K562 (cell line): ENCODE results near the gene ENDOD1. TPM values are rescaled to one million over a fixed set of nuclear protein-coding genes. Genes with fewer than 3 reads are reported as not detected.

ENCODE experiments used
- CREB5 ChIP-seq: fragments of 250-450 bp; sonication (Bioruptor Pico); IDR thresholded peaks from 2 replicates; pipeline ENCODE4 v1.5.0; 2020; ENCODE audit warnings: mild to moderate bottlenecking
- DMBX1 ChIP-seq: fragments of 250-450 bp; sonication (Bioruptor Pico); IDR thresholded peaks from 2 replicates; pipeline ENCODE4 v1.8.0; 2022; ENCODE audit warnings: inconsistent platforms, mild to moderate bottlenecking, moderate library complexity, borderline replicate concordance
- GATAD2A ChIP-seq: fragments of 450-650 bp; IDR thresholded peaks from 2 replicates; pipeline ENCODE4 v1.6.1; 2017
- HBP1 ChIP-seq: fragments of 450-650 bp; formaldehyde crosslinking; IDR thresholded peaks from 2 replicates; pipeline ENCODE4 v1.4.0; 2022; ENCODE audit warnings: missing genetic modification characterization
- MEF2D ChIP-seq: conservative IDR thresholded peaks from 2 replicates; pipeline ENCODE4 v1.6.1; 2016; ENCODE audit warnings: low read depth, missing genetic modification characterization, missing compliant biosample characterization
- MXI1 ChIP-seq: IDR thresholded peaks from 2 replicates; pipeline ENCODE4 v1.6.1; 2011; ENCODE audit warnings: low read depth, mild to moderate bottlenecking, improper control_type of control experiment, low read length
- NFE2L1 ChIP-seq: fragments of 450-650 bp; IDR thresholded peaks from 2 replicates; pipeline ENCODE4 v1.6.1; 2016; ENCODE audit warnings: missing genetic modification characterization, low read depth, mild to moderate bottlenecking, missing compliant biosample characterization, moderate library complexity, borderline replicate concordance
- NR2C1 ChIP-seq, 2 experiments: fragments of 450-650 bp; IDR thresholded peaks; 2 replicates each; pipeline ENCODE4 v1.6.1; 2017; ENCODE audit warnings: mild to moderate bottlenecking in 2 of 2, antibody characterized with exemption in 1 of 2, inconsistent platforms in 1 of 2, missing compliant biosample characterization in 1 of 2, missing genetic modification characterization in 1 of 2
- SMAD3 ChIP-seq: fragments of 450-650 bp; formaldehyde crosslinking; conservative IDR thresholded peaks from 2 replicates; pipeline ENCODE4 v1.4.0; 2020; ENCODE audit warnings: mild to moderate bottlenecking
- STAG1 ChIP-seq: sonication (generic); formaldehyde crosslinking; IDR thresholded peaks from 2 replicates; pipeline ENCODE4 v1.5.0; 2020; ENCODE audit warnings: missing genetic modification reagents, borderline replicate concordance
- TEAD4 ChIP-seq, 2 experiments: sonication (generic) in 1 of 2; formaldehyde crosslinking in 1 of 2; IDR thresholded peaks; 2 replicates each; pipeline versions ENCODE4 v1.6.1 to v1.8.0; 2012 to 2022; ENCODE audit warnings: borderline replicate concordance in 1 of 2, inconsistent platforms in 1 of 2, low read length in 1 of 2, mild to moderate bottlenecking in 1 of 2, missing genetic modification reagents in 1 of 2
- ZNF140 ChIP-seq: fragments of 250-450 bp; sonication (Bioruptor Pico); IDR thresholded peaks from 2 replicates; pipeline ENCODE4 v1.8.0; 2021; ENCODE audit warnings: moderate library complexity, mild to moderate bottlenecking, inconsistent platforms
- ZNF444 ChIP-seq: fragments of 250-450 bp; sonication (Bioruptor Pico); IDR thresholded peaks from 2 replicates; pipeline ENCODE4 v1.4.0; 2020; ENCODE audit warnings: mild to moderate bottlenecking, moderate library complexity
- ZNF75A ChIP-seq: fragments of 450-650 bp; formaldehyde crosslinking; IDR thresholded peaks from 2 replicates; pipeline ENCODE4 v1.4.0; 2020; ENCODE audit warnings: mild to moderate bottlenecking
- polyA plus RNA-seq, 8 experiments: library from polyadenylated mRNA; depleted of rRNA in 4 of 8; stranded (reverse) in 5 of 8; unstranded in 3 of 8; fragments of >200 nt; fragmentation: Nextera tagmentation in 2 of 8; fragmentation: Illumina TruSeq in 1 of 8; extraction: Ambion mirVana in 2 of 8; extraction: Trizol in 1 of 8; gene quantifications; 2 replicates each; pipeline versions ENCODE4 v1.2.1 to v1.2.3, GENCODE V29; 2011 to 2014; ENCODE audit warnings: inconsistent platforms in 1 of 8, missing spikeins in 1 of 8
- total RNA-seq, 7 experiments: library from RNA; depleted of rRNA in 6 of 7; stranded (reverse); fragments of >200 nt in 6 of 7; fragmentation: Illumina TruSeq in 2 of 7; extraction: Trizol in 2 of 7; gene quantifications; 2 replicates each; pipeline versions ENCODE4 v1.2.1 to v1.2.3, GENCODE V29; 2011 to 2021; ENCODE audit warnings: low replicate concordance in 1 of 7
- TF ChIP-seq, protein P1 (sequence below): sonication (generic); formaldehyde crosslinking; IDR thresholded peaks from 2 replicates; pipeline ENCODE4 v1.8.1; 2023; ENCODE audit warnings: mild to moderate bottlenecking, missing genetic modification reagents, moderate library complexity
- TF ChIP-seq, protein P2 (sequence below): sonication (generic); formaldehyde crosslinking; IDR thresholded peaks from 2 replicates; pipeline ENCODE4 v1.8.0; 2023; ENCODE audit warnings: missing genetic modification reagents, mild to moderate bottlenecking, borderline replicate concordance
- TF ChIP-seq, protein P3 (sequence below): sonication (generic); formaldehyde crosslinking; IDR thresholded peaks from 2 replicates; pipeline ENCODE4 v1.8.0; 2022; ENCODE audit warnings: missing genetic modification reagents, mild to moderate bottlenecking, moderate library complexity, borderline replicate concordance

The ENDOD1 gene
- total and polyA plus RNA-seq, 9 of the 15 experiments (the other 6 are each of a cell fraction or from before 2014, with no cell fraction given): 4.2 to 11.8 (median 9.3) TPM

- peak; percentile 72; the same call in 1 of the 2 replicates for TF ChIP-seq SMAD3 (CRISPR knock-in tag)
- TF ChIP-seq TEAD4 (IDR thresholded peaks at IDR 0.05; ENCODE audit: low read length): peak; percentile 98
- TF ChIP-seq TEAD4 (CRISPR knock-in tag; IDR thresholded peaks at IDR 0.05; ENCODE audit: borderline replicate concordance): no peak
- TF ChIP-seq MXI1: no peak
- TF ChIP-seq, protein P1, sequence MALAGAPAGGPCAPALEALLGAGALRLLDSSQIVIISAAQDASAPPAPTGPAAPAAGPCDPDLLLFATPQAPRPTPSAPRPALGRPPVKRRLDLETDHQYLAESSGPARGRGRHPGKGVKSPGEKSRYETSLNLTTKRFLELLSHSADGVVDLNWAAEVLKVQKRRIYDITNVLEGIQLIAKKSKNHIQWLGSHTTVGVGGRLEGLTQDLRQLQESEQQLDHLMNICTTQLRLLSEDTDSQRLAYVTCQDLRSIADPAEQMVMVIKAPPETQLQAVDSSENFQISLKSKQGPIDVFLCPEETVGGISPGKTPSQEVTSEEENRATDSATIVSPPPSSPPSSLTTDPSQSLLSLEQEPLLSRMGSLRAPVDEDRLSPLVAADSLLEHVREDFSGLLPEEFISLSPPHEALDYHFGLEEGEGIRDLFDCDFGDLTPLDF (CRISPR knock-in tag): no peak
- peak; percentile 81 for TF ChIP-seq GATAD2A
- TF ChIP-seq NR2C1 (IDR thresholded peaks at IDR 0.05): no peak
- TF ChIP-seq NR2C1 (tag; IDR thresholded peaks at IDR 0.05): peak; percentile 57
- TF ChIP-seq, protein P2, sequence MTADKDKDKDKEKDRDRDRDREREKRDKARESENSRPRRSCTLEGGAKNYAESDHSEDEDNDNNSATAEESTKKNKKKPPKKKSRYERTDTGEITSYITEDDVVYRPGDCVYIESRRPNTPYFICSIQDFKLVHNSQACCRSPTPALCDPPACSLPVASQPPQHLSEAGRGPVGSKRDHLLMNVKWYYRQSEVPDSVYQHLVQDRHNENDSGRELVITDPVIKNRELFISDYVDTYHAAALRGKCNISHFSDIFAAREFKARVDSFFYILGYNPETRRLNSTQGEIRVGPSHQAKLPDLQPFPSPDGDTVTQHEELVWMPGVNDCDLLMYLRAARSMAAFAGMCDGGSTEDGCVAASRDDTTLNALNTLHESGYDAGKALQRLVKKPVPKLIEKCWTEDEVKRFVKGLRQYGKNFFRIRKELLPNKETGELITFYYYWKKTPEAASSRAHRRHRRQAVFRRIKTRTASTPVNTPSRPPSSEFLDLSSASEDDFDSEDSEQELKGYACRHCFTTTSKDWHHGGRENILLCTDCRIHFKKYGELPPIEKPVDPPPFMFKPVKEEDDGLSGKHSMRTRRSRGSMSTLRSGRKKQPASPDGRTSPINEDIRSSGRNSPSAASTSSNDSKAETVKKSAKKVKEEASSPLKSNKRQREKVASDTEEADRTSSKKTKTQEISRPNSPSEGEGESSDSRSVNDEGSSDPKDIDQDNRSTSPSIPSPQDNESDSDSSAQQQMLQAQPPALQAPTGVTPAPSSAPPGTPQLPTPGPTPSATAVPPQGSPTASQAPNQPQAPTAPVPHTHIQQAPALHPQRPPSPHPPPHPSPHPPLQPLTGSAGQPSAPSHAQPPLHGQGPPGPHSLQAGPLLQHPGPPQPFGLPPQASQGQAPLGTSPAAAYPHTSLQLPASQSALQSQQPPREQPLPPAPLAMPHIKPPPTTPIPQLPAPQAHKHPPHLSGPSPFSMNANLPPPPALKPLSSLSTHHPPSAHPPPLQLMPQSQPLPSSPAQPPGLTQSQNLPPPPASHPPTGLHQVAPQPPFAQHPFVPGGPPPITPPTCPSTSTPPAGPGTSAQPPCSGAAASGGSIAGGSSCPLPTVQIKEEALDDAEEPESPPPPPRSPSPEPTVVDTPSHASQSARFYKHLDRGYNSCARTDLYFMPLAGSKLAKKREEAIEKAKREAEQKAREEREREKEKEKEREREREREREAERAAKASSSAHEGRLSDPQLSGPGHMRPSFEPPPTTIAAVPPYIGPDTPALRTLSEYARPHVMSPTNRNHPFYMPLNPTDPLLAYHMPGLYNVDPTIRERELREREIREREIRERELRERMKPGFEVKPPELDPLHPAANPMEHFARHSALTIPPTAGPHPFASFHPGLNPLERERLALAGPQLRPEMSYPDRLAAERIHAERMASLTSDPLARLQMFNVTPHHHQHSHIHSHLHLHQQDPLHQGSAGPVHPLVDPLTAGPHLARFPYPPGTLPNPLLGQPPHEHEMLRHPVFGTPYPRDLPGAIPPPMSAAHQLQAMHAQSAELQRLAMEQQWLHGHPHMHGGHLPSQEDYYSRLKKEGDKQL (CRISPR knock-in tag): no peak
- TF ChIP-seq STAG1 (CRISPR knock-in tag): no peak
- no peak for TF ChIP-seq ZNF140 (CRISPR knock-in tag)
- no peak for TF ChIP-seq ZNF75A
- no peak for TF ChIP-seq HBP1 (CRISPR knock-in tag)
- peak; percentile 48; the same call in 1 of the 2 replicates for TF ChIP-seq MEF2D (tag)
- no peak for TF ChIP-seq NFE2L1 (tag)
- TF ChIP-seq ZNF444 (CRISPR knock-in tag): no peak
- TF ChIP-seq DMBX1: peak; percentile 84; the same call in 1 of the 2 replicates
- TF ChIP-seq CREB5: no peak
- TF ChIP-seq, protein P3, sequence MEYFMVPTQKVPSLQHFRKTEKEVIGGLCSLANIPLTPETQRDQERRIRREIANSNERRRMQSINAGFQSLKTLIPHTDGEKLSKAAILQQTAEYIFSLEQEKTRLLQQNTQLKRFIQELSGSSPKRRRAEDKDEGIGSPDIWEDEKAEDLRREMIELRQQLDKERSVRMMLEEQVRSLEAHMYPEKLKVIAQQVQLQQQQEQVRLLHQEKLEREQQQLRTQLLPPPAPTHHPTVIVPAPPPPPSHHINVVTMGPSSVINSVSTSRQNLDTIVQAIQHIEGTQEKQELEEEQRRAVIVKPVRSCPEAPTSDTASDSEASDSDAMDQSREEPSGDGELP (CRISPR knock-in tag): no peak; the same call in 1 of the 2 replicates
Observed at GRCh38 chr11:95100191-95100648, 10.6 kb downstream of the ENDOD1 start (continued).
